A549 (cell line): Measurements from ENCODE around the gene TMEM121B.

Experiments used
- RCOR1 ChIP-seq: fragments of 150-350 bp; IDR thresholded peaks from 2 replicates; pipeline ENCODE4 v1.6.1; 2014; ENCODE audit warnings: antibody characterized with exemption, low read length, low read depth
- RFX5 ChIP-seq: fragments of 450-650 bp; IDR thresholded peaks from 2 replicates; pipeline ENCODE4 v1.7.1; 2014; ENCODE audit warnings: antibody characterized with exemption, mild to moderate bottlenecking, moderate library complexity
- TF ChIP-seq, protein P1 (sequence below): fragments of >200 bp; sonication (Bioruptor Twin); formaldehyde crosslinking; IDR thresholded peaks from 3 replicates; pipeline ENCODE4 v1.5.1; 2016
- TF ChIP-seq, protein P2 (sequence below): fragments of 250-450 bp; sonication (Bioruptor Pico); IDR thresholded peaks from 2 replicates; pipeline ENCODE4 v1.5.0; 2020; ENCODE audit warnings: low read depth, mild to moderate bottlenecking, moderate library complexity

- TF ChIP-seq, protein P1, sequence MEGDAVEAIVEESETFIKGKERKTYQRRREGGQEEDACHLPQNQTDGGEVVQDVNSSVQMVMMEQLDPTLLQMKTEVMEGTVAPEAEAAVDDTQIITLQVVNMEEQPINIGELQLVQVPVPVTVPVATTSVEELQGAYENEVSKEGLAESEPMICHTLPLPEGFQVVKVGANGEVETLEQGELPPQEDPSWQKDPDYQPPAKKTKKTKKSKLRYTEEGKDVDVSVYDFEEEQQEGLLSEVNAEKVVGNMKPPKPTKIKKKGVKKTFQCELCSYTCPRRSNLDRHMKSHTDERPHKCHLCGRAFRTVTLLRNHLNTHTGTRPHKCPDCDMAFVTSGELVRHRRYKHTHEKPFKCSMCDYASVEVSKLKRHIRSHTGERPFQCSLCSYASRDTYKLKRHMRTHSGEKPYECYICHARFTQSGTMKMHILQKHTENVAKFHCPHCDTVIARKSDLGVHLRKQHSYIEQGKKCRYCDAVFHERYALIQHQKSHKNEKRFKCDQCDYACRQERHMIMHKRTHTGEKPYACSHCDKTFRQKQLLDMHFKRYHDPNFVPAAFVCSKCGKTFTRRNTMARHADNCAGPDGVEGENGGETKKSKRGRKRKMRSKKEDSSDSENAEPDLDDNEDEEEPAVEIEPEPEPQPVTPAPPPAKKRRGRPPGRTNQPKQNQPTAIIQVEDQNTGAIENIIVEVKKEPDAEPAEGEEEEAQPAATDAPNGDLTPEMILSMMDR, result no peak
- TF ChIP-seq, protein P2, sequence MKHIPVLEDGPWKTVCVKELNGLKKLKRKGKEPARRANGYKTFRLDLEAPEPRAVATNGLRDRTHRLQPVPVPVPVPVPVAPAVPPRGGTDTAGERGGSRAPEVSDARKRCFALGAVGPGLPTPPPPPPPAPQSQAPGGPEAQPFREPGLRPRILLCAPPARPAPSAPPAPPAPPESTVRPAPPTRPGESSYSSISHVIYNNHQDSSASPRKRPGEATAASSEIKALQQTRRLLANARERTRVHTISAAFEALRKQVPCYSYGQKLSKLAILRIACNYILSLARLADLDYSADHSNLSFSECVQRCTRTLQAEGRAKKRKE (CRISPR knock-in tag), result no peak
- no peak for TF ChIP-seq RFX5
- no peak for TF ChIP-seq RCOR1
These were observed 14.2 kb downstream of the TMEM121B start for GRCh38 chr22:17106785-17107546.
